Neural cell (in vitro differentiated cells): ENCODE results near the gene FOCAD.

Source experiments
- CTCF ChIP-seq: fragments of 450-650 bp; IDR thresholded peaks from 2 replicates; pipeline ENCODE4 v1.5.1; 2014; ENCODE audit warnings: antibody characterized with exemption, mild to moderate bottlenecking, moderate library complexity; ENCODE audit not compliant: poor library complexity, severe bottlenecking
- POLR2AphosphoS5 ChIP-seq: IDR thresholded peaks from 2 replicates; pipeline ENCODE4 v1.6.1; 2012
- REST ChIP-seq: IDR thresholded peaks from 2 replicates; pipeline ENCODE4 v1.6.1; 2012; ENCODE audit warnings: borderline replicate concordance

- TF ChIP-seq POLR2AphosphoS5 (no peak), REST (no peak), CTCF (no peak)
These were observed 311.6 kb downstream of the FOCAD start for GRCh38 chr9:20995616-20996015.
